HepG2 (cell line): ENCODE results near the gene PLIN5. TPM values are rescaled to one million over a fixed set of nuclear protein-coding genes. Genes with fewer than 3 reads are reported as not detected.

Experiments used
- MLLT10 ChIP-seq: sonication (generic); formaldehyde crosslinking; IDR thresholded peaks from 2 replicates; pipeline ENCODE4 v1.4.0; 2020; ENCODE audit warnings: missing genetic modification reagents
- NR3C1 ChIP-seq: sonication (generic); formaldehyde crosslinking; IDR thresholded peaks from 2 replicates; pipeline ENCODE4 v1.4.0; 2020; ENCODE audit warnings: missing genetic modification reagents
- PRMT3 ChIP-seq: sonication (generic); formaldehyde crosslinking; IDR thresholded peaks from 2 replicates; pipeline ENCODE4 v1.8.1; 2022; ENCODE audit warnings: low read depth, mild to moderate bottlenecking, moderate library complexity, missing genetic modification reagents, borderline replicate concordance
- SPEN ChIP-seq: sonication (generic); formaldehyde crosslinking; IDR thresholded peaks from 2 replicates; pipeline ENCODE4 v1.5.1; 2020; ENCODE audit warnings: low read depth, mild to moderate bottlenecking, missing genetic modification reagents
- SUZ12 ChIP-seq: fragments of 150-350 bp; IDR thresholded peaks from 2 replicates; pipeline ENCODE4 v1.6.1; 2014; ENCODE audit warnings: low read depth, low read length
- ZNF24 ChIP-seq: fragments of 450-650 bp; IDR thresholded peaks from 2 replicates; pipeline ENCODE4 v1.6.1; 2017; ENCODE audit warnings: antibody characterized with exemption, mild to moderate bottlenecking
- ZNF292 ChIP-seq: sonication (generic); formaldehyde crosslinking; IDR thresholded peaks from 2 replicates; pipeline ENCODE4 v1.8.1; 2022; ENCODE audit warnings: mild to moderate bottlenecking, low read depth, missing genetic modification reagents, borderline replicate concordance
- ZNF782 ChIP-seq: sonication (generic); formaldehyde crosslinking; IDR thresholded peaks from 2 replicates; pipeline ENCODE4 v1.4.0; 2020; ENCODE audit warnings: missing genetic modification reagents, mild to moderate bottlenecking, borderline replicate concordance
- polyA plus RNA-seq, 8 experiments: library from polyadenylated mRNA; depleted of rRNA in 3 of 8; stranded (reverse) in 7 of 8; unstranded in 1 of 8; fragments of >200 nt; fragmentation: Illumina TruSeq in 4 of 8; extraction: Trizol in 4 of 8; gene quantifications; 2 replicates each; pipeline versions ENCODE4 v1.2.1 to v1.2.3, GENCODE V29; 2011 to 2016; ENCODE audit warnings: low read depth in 4 of 8, missing spikeins in 1 of 8, mixed read lengths in 1 of 8; ENCODE audit not compliant: insufficient read depth in 1 of 8
- total RNA-seq, 5 experiments: library from RNA; depleted of rRNA; stranded (reverse); fragments of >200 nt; fragmentation: Illumina TruSeq; extraction: Trizol; gene quantifications; 2 replicates each; pipeline ENCODE4 v1.2.3, GENCODE V29; 2016; ENCODE audit warnings: low read depth in 1 of 5
- TF ChIP-seq, protein P1 (sequence below): sonication (generic); formaldehyde crosslinking; IDR thresholded peaks from 2 replicates; pipeline ENCODE4 v1.5.1; 2020; ENCODE audit warnings: mild to moderate bottlenecking, missing genetic modification reagents, borderline replicate concordance
- TF ChIP-seq, protein P2 (sequence below): sonication (generic); formaldehyde crosslinking; IDR thresholded peaks from 2 replicates; pipeline ENCODE4 v1.4.0; 2020; ENCODE audit warnings: missing genetic modification reagents
- TF ChIP-seq, protein P3 (sequence below): sonication (generic); formaldehyde crosslinking; IDR thresholded peaks from 2 replicates; pipeline ENCODE4 v1.8.1; 2022; ENCODE audit warnings: mild to moderate bottlenecking, missing genetic modification reagents
- TF ChIP-seq, protein P4 (sequence below): IDR thresholded peaks from 2 replicates; pipeline ENCODE4 v1.6.1; 2016
- TF ChIP-seq, protein P5 (sequence below): IDR thresholded peaks from 2 replicates; pipeline ENCODE4 v1.6.1; 2016; ENCODE audit warnings: control low read depth

The PLIN5 gene
- total and polyA plus RNA-seq, 2 of the 13 experiments (the other 11 are each of a cell fraction or from before 2014, with no cell fraction given): 1.8 to 4.8 TPM

DNA sequence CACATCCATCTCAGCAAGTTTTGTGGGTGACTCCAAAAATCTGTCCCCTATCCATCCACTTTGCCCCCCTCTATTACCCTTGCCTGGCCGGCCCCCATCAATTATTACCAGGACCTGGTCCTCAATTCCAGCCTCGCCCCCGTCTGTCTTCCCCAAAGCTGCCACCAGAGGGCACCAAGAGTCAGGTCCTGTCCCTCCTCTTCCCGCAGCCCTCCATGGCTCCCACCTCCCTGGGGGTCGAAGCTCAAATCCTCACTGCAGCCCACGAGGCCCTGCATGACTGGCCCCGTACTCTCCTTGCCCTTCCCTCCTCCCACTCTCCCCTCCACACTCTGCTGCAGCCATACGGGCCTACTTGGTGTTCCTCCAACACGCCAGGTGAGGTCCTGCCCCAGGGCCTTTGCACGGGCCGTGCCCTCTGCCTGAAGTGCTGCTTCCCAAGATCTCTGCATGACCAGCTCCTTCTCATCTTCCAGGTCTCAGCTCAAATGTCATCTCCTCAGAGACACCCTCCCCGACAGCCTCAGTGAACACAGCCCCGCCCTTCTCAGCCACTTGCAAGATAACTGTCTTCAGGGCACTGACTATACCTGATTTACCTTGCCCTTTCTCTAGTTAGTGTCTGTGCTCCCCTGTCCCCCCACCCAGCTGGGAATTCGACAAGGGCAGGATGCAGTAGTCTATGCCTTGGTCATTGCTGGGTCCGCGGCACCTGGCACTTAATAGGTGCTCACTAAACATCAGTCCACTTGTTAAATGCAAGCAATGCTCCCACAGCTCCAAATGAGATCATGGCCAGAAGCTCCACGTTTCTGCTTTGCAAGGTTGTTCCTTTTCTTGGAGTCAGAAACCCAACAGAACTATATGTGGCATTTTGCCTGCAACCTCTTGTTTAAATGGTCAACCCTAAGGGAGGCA is 41.3 kb upstream of the PLIN5 start (continued):
- TF ChIP-seq, protein P1, sequence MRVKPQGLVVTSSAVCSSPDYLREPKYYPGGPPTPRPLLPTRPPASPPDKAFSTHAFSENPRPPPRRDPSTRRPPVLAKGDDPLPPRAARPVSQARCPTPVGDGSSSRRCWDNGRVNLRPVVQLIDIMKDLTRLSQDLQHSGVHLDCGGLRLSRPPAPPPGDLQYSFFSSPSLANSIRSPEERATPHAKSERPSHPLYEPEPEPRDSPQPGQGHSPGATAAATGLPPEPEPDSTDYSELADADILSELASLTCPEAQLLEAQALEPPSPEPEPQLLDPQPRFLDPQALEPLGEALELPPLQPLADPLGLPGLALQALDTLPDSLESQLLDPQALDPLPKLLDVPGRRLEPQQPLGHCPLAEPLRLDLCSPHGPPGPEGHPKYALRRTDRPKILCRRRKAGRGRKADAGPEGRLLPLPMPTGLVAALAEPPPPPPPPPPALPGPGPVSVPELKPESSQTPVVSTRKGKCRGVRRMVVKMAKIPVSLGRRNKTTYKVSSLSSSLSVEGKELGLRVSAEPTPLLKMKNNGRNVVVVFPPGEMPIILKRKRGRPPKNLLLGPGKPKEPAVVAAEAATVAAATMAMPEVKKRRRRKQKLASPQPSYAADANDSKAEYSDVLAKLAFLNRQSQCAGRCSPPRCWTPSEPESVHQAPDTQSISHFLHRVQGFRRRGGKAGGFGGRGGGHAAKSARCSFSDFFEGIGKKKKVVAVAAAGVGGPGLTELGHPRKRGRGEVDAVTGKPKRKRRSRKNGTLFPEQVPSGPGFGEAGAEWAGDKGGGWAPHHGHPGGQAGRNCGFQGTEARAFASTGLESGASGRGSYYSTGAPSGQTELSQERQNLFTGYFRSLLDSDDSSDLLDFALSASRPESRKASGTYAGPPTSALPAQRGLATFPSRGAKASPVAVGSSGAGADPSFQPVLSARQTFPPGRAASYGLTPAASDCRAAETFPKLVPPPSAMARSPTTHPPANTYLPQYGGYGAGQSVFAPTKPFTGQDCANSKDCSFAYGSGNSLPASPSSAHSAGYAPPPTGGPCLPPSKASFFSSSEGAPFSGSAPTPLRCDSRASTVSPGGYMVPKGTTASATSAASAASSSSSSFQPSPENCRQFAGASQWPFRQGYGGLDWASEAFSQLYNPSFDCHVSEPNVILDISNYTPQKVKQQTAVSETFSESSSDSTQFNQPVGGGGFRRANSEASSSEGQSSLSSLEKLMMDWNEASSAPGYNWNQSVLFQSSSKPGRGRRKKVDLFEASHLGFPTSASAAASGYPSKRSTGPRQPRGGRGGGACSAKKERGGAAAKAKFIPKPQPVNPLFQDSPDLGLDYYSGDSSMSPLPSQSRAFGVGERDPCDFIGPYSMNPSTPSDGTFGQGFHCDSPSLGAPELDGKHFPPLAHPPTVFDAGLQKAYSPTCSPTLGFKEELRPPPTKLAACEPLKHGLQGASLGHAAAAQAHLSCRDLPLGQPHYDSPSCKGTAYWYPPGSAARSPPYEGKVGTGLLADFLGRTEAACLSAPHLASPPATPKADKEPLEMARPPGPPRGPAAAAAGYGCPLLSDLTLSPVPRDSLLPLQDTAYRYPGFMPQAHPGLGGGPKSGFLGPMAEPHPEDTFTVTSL (CRISPR knock-in tag): no peak
- no peak for TF ChIP-seq ZNF782
- no peak for TF ChIP-seq PRMT3 (CRISPR knock-in tag)
- TF ChIP-seq MLLT10: no peak
- no peak for TF ChIP-seq ZNF24
- TF ChIP-seq, protein P2, sequence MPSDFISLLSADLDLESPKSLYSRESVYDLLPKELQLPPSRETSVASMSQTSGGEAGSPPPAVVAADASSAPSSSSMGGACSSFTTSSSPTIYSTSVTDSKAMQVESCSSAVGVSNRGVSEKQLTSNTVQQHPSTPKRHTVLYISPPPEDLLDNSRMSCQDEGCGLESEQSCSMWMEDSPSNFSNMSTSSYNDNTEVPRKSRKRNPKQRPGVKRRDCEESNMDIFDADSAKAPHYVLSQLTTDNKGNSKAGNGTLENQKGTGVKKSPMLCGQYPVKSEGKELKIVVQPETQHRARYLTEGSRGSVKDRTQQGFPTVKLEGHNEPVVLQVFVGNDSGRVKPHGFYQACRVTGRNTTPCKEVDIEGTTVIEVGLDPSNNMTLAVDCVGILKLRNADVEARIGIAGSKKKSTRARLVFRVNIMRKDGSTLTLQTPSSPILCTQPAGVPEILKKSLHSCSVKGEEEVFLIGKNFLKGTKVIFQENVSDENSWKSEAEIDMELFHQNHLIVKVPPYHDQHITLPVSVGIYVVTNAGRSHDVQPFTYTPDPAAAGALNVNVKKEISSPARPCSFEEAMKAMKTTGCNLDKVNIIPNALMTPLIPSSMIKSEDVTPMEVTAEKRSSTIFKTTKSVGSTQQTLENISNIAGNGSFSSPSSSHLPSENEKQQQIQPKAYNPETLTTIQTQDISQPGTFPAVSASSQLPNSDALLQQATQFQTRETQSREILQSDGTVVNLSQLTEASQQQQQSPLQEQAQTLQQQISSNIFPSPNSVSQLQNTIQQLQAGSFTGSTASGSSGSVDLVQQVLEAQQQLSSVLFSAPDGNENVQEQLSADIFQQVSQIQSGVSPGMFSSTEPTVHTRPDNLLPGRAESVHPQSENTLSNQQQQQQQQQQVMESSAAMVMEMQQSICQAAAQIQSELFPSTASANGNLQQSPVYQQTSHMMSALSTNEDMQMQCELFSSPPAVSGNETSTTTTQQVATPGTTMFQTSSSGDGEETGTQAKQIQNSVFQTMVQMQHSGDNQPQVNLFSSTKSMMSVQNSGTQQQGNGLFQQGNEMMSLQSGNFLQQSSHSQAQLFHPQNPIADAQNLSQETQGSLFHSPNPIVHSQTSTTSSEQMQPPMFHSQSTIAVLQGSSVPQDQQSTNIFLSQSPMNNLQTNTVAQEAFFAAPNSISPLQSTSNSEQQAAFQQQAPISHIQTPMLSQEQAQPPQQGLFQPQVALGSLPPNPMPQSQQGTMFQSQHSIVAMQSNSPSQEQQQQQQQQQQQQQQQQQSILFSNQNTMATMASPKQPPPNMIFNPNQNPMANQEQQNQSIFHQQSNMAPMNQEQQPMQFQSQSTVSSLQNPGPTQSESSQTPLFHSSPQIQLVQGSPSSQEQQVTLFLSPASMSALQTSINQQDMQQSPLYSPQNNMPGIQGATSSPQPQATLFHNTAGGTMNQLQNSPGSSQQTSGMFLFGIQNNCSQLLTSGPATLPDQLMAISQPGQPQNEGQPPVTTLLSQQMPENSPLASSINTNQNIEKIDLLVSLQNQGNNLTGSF (CRISPR knock-in tag): no peak
- TF ChIP-seq, protein P3, sequence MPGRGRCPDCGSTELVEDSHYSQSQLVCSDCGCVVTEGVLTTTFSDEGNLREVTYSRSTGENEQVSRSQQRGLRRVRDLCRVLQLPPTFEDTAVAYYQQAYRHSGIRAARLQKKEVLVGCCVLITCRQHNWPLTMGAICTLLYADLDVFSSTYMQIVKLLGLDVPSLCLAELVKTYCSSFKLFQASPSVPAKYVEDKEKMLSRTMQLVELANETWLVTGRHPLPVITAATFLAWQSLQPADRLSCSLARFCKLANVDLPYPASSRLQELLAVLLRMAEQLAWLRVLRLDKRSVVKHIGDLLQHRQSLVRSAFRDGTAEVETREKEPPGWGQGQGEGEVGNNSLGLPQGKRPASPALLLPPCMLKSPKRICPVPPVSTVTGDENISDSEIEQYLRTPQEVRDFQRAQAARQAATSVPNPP (CRISPR knock-in tag): no peak; the same call in 1 of the 2 replicates
- TF ChIP-seq, protein P4, sequence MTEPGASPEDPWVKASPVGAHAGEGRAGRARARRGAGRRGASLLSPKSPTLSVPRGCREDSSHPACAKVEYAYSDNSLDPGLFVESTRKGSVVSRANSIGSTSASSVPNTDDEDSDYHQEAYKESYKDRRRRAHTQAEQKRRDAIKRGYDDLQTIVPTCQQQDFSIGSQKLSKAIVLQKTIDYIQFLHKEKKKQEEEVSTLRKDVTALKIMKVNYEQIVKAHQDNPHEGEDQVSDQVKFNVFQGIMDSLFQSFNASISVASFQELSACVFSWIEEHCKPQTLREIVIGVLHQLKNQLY: no peak
- no peak for TF ChIP-seq SUZ12
- no peak for TF ChIP-seq NR3C1 (CRISPR knock-in tag)
- TF ChIP-seq, protein P5, sequence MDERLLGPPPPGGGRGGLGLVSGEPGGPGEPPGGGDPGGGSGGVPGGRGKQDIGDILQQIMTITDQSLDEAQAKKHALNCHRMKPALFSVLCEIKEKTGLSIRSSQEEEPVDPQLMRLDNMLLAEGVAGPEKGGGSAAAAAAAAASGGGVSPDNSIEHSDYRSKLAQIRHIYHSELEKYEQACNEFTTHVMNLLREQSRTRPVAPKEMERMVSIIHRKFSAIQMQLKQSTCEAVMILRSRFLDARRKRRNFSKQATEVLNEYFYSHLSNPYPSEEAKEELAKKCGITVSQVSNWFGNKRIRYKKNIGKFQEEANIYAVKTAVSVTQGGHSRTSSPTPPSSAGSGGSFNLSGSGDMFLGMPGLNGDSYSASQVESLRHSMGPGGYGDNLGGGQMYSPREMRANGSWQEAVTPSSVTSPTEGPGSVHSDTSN (CRISPR knock-in tag): no peak
- no peak for TF ChIP-seq SPEN (CRISPR knock-in tag)
- TF ChIP-seq ZNF292 (CRISPR knock-in tag): 0 out of 2 replicates have a peak, but pooled peaks have one; percentile 40
